Tibial nerve (tissue), 4 donors: Measurements from ENCODE around the gene RAB19.

ENCODE experiments used
- CTCF ChIP-seq, 5 experiments: fragments of 200-600 bp in 3 of 5; fragments of 450-650 bp in 2 of 5; sonication (generic) in 3 of 5; IDR thresholded peaks; one replicate each; pipeline ENCODE4 v1.5.1; 2016 to 2019; ENCODE audit warnings: antibody characterized with exemption in 5 of 5, mild to moderate bottlenecking in 3 of 5, moderate library complexity in 2 of 5
- EP300 ChIP-seq, 2 donors: sonication (generic); formaldehyde crosslinking; IDR thresholded peaks; one replicate each; pipeline ENCODE4 v1.6.1; 2017; ENCODE audit warnings: antibody characterized with exemption in 2 of 2, mild to moderate bottlenecking in 1 of 2
- POLR2A ChIP-seq, 2 donors: fragments of 450-650 bp; IDR thresholded peaks; one replicate each; pipeline ENCODE4 v1.6.1; 2017; ENCODE audit warnings: antibody characterized with exemption in 2 of 2, mild to moderate bottlenecking in 2 of 2, moderate library complexity in 2 of 2

- TF ChIP-seq CTCF (IDR thresholded peaks at IDR 0.05): no peak
- no peak for TF ChIP-seq EP300 (IDR thresholded peaks at IDR 0.05)
- TF ChIP-seq POLR2A (IDR thresholded peaks at IDR 0.05): no peak
Measured at GRCh38 chr7:140402178-140402835, 1.6 kb upstream of the RAB19 start.
